ENCODE data around the gene MCM3AP.

The MCM3AP gene

GRCh38 chr21:46228345-46229051 is 56.9 kb downstream of the MCM3AP start, which contains the start of gene LSS:
Gene LSS (minus strand): TSS chr21:46228774. CDS start chr21:46228745, 29 bp downstream.
- Histone ChIP-seq H3K27me3 (ENCODE audit: low read length) (no peaks in the 10 kb centered on the region), H3K36me3 (ENCODE audit: low read length) (peaks cover 6% of the 10 kb centered on the region), H3F3A (ENCODE audit: insufficient read depth) (peaks cover 9% of the 10 kb centered on the region; the same call in 1 of the 2 replicates), H3K4me2 (ENCODE audit: low read depth, low read length, poor library complexity, severe bottlenecking) (peak within 1 kb of the TSS; percentile 87), H2AFZ (ENCODE audit: low read depth, low read length, severe bottlenecking) (peak within 1 kb of the TSS; percentile 89), H3K27ac (ENCODE audit: low read depth, low read length) (peak within 1 kb of the TSS; percentile 64), H3K9me3 (ENCODE audit: insufficient read depth, low read length) (no peaks in the 10 kb centered on the region), H3K79me2 (ENCODE audit: insufficient read depth, low read length) (peaks cover 68% of the 10 kb centered on the region), H3K4me3 (ENCODE audit: insufficient read depth, low read length, poor library complexity, severe bottlenecking) (peak within 1 kb of the TSS; percentile 97), H3K9ac (ENCODE audit: low read length) (peak within 1 kb of the TSS; percentile 92), H3K9me2 (replicated peaks; ENCODE audit: insufficient read depth, low read length) (no peaks in the 10 kb centered on the region), H4K20me1 (ENCODE audit: low read depth, low read length) (no peaks in the 10 kb centered on the region)
- TF ChIP-seq CTCF (IDR thresholded peaks at IDR 0.05; ENCODE audit: insufficient read depth, low read length, poor library complexity, severe bottlenecking) (no peak), EZH2phosphoT487 (conservative IDR thresholded peaks at IDR 0.05; ENCODE audit: low read length) (no peak)

GRCh38 chr21:46227811-46228344 is 57.5 kb downstream of the MCM3AP start:
- no peaks in the 10 kb centered on the region for H4K20me1 ChIP-seq (ENCODE audit: low read depth, low read length)
- H3K27me3 ChIP-seq (ENCODE audit: low read length) = no peaks in the 10 kb centered on the region
- H2AFZ ChIP-seq (ENCODE audit: low read depth, low read length, severe bottlenecking) = peak overlapping the region; percentile 89
- H3K36me3 ChIP-seq (ENCODE audit: low read length) = peaks cover 6% of the 10 kb centered on the region
- peak overlapping the region; percentile 88 for H3K4me3 ChIP-seq (ENCODE audit: insufficient read depth, low read length, poor library complexity, severe bottlenecking)
- no peaks in the 10 kb centered on the region for H3K9me2 ChIP-seq (replicated peaks; ENCODE audit: insufficient read depth, low read length)
- peak overlapping the region; percentile 45 for H3K27ac ChIP-seq (ENCODE audit: low read depth, low read length)
- no peaks in the 10 kb centered on the region for H3K9me3 ChIP-seq (ENCODE audit: insufficient read depth, low read length)
- peak overlapping the region; percentile 88 for H3K9ac ChIP-seq (ENCODE audit: low read length)
- TF ChIP-seq CTCF (IDR thresholded peaks at IDR 0.05; ENCODE audit: insufficient read depth, low read length, poor library complexity, severe bottlenecking) (no peak), EZH2phosphoT487 (conservative IDR thresholded peaks at IDR 0.05; ENCODE audit: low read length) (no peak)
- peak overlapping the region; percentile 83 for H3K4me2 ChIP-seq (ENCODE audit: low read depth, low read length, poor library complexity, severe bottlenecking)
- peaks cover 9% of the 10 kb centered on the region; the same call in 1 of the 2 replicates for H3F3A ChIP-seq (ENCODE audit: insufficient read depth)
- peaks cover 74% of the 10 kb centered on the region for H3K79me2 ChIP-seq (ENCODE audit: insufficient read depth, low read length)

- Histone ChIP-seq H3K4me2 (ENCODE audit: low read depth, low read length, poor library complexity, severe bottlenecking) (peak overlapping the region; percentile 83), H3K27me3 (ENCODE audit: low read length) (no peaks in the 10 kb centered on the region), H4K20me1 (ENCODE audit: low read depth, low read length) (no peaks in the 10 kb centered on the region), H3K9me3 (ENCODE audit: insufficient read depth, low read length) (no peaks in the 10 kb centered on the region), H3F3A (ENCODE audit: insufficient read depth) (peaks cover 9% of the 10 kb centered on the region; the same call in 1 of the 2 replicates), H3K9ac (ENCODE audit: low read length) (peak overlapping the region; percentile 88), H3K9me2 (replicated peaks; ENCODE audit: insufficient read depth, low read length) (no peaks in the 10 kb centered on the region), H3K27ac (ENCODE audit: low read depth, low read length) (peak overlapping the region; percentile 45), H2AFZ (ENCODE audit: low read depth, low read length, severe bottlenecking) (no peak overlapping the region), H3K79me2 (ENCODE audit: insufficient read depth, low read length) (peaks cover 71% of the 10 kb centered on the region), H3K4me3 (ENCODE audit: insufficient read depth, low read length, poor library complexity, severe bottlenecking) (peak overlapping the region; percentile 88), H3K36me3 (ENCODE audit: low read length) (peaks cover 6% of the 10 kb centered on the region; the same call in 1 of the 2 replicates)
- TF ChIP-seq EZH2phosphoT487 (conservative IDR thresholded peaks at IDR 0.05; ENCODE audit: low read length) (no peak), CTCF (IDR thresholded peaks at IDR 0.05; ENCODE audit: insufficient read depth, low read length, poor library complexity, severe bottlenecking) (no peak)
Observed at GRCh38 chr21:46226920-46227599, 58.4 kb downstream of the MCM3AP start.

Data from SU-DHL-6 (cell line).